HG02763 (cell line): Measurements from ENCODE around the gene NOP14.
"Not testable (repeated sequence)": the region's sequence is repeated elsewhere in the genome, so short reads cannot be mapped to it uniquely, and the experiment has no call there.

ENCODE experiments used
- ATAC-seq: cut with Tn5 transposase; IDR thresholded peaks from one replicate; pipeline ENCODE4 v1.9.1; 2021; ENCODE audit warnings: mild to moderate bottlenecking, moderate library complexity; ENCODE audit not compliant: unreplicated experiment

The NOP14 gene

DNA sequence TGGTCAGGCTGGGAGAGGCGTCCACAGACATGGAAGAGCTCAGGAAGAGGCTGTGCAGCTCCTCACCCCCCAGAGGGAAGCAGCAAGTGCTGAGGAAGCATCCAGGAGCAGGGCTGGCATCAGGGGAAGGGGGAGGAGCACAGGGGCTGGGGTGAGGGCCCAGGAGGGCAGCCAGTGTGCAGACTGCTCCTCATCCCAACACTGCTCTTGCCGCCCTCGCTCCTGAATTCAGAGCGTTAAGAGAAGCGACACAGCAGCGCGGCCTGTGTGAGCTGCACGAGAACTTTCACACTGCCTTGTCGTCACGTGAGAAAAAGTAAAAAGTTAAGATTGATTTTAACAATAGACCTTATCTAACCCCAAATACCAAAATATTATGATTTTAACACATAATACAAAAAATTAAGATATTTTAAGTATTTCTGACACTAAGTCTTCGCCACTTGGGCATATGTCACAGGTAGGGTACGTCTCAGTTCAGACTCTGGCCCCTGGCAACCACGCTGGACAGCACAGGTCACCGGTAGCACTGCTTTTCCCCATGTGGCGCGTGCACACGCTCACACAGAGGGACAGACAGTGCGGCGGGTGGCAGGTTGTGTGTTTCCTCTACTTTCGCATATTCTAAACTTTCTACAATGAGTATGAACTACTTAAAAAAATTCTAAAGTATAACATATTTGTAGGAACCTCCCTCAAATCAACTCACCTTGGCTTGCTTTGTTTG lies 19.7 kb downstream of the NOP14 start:
- no peak for ATAC-seq

DNA sequence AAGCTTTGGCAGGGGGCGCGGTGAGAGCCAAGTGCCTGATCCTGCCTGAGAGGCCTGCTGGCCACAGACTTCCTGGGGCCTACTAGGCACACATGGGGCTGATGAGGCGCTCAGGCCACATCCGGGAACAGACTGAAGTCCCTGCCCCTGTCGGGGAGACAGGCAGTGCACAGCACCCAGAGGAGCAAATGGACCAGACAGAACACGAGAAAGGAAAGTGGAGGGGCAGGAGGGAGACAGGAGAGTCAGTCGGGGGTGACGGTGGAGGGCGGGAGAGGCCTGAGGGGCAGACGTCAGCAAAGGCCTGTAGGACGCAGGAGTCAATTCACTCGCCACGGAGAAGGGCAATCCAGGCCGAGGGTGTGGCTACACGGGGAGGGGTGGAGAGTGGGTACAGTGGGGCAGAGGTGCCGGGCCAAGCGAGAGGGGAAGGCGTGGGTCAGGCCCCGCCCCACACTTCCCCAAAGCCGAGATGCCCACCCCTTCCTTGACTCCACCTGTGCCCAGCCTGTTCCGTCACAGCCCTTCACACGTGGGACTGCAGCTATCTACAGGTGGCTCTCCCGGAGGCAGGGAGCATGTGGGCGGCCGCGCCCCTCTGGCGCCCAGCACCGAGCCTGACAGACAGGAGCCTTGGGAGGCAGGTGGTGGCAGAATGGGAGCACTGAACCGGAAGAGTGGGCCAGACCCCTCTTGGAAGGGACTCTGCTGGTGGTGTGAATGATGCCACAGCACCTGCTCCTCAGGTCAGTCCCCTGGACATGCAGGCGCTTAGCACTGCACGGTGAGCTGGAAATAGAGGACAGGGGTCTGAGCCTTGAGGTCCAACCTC lies 20.5 kb downstream of the NOP14 start:
- no peak for ATAC-seq

DNA sequence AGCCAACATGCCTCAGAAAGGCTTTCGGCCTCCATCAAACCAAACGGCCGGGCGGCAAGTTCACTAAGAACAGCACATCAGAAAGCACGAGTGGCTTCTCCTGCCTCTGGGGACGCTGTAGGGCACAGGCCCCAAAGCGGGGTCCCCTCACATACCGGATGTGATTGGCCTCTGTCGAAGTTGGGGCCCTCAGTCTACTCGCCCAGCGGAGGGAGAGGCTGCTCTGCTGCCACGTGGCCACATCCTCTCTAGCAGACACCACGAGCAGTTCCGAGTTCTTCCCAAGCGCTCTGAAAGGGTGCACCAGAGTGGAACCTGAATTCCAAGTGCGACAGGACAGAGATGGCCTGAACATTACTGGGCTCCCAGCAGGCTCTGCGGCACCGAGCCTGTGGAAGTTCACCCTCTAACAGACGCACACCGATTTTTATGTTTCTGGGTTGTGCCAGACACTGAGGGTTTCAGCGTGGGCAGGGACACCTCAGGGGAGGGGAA lies 21.1 kb downstream of the NOP14 start:
- no peak for ATAC-seq

DNA sequence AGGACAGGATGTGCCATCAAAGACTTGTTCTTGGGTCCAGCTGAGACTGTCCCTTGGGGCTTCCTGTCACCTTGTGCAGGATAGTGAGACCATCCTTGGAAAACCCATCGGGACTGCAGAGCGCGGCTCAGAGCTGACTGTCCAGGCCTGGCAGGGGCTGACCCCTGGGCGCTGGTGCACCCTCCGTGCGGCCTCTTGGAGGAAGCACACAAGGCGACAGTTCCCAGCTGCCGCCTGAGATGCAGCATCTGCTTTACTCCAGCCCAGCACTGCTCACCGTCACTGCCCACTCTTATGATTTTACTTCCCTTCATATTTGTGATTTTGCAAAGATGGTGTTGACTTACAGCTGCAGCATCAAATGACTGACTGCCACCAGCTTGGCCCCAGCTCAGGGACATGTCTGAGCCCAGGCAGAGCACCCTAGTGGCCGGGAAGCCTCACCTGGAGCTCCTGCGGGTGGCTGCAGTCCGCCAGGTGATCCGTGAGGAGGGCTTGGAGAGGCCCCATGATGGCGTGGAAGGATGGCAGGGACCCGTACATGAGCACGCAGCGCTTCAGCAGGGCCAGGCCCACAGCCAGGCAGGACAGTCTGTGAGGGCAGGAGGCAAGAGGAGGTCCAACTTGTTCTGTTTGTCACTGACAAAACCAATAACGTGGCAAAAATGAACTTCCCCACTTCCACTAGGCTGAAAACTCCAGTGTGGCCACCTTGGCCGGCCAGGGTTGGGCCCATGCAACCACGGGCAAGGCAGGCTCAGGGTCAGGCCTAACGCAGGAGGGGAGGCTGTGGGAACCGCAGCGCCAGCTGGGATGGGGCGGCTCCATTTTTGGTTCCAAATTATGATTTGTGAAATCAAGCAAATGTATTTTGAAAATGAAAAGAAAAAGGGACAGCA lies 21.8 kb downstream of the NOP14 start:
- ATAC-seq: no peak

DNA sequence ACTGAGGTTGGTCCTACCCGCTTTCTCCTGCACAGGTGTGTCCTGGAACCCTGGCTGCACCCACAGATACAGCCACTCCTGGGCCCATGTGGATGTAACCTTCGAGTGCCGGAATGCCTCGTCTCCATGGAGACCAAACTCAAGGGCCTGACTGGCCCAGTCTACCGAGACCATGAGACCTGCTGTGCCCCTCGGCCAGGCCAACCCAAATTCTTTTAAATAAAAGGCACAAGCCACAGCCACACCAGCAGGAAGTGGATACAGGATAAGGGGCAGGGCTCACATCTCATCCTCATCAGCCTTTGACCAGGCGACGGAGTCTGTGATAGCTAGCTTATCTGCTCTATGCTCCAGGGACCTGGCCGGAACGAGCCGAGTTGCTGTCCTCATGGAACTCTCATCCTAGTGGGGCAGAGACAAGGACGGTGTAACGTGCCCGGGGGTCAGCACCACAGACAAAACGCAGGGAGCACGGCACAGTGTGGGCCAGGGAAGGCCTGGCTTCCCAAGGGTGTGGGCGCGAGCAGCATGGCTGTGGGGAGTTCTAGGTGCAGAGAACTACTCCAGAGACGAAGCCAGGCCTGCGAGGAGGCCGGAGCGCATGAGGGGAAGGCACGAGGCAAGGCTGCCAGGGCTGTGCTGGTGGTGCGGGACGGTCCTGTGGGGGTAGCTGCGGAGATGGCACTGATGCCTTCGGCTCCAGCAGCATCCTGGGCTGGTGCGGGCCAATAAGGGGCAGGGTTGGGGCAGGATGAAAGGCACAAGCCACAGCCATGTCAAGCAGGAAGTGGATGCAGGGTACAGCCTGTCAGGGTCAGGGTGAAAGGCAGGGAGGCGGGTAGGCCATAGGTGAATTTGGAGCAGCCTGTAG lies 22.7 kb downstream of the NOP14 start:
- ATAC-seq: no peak

DNA sequence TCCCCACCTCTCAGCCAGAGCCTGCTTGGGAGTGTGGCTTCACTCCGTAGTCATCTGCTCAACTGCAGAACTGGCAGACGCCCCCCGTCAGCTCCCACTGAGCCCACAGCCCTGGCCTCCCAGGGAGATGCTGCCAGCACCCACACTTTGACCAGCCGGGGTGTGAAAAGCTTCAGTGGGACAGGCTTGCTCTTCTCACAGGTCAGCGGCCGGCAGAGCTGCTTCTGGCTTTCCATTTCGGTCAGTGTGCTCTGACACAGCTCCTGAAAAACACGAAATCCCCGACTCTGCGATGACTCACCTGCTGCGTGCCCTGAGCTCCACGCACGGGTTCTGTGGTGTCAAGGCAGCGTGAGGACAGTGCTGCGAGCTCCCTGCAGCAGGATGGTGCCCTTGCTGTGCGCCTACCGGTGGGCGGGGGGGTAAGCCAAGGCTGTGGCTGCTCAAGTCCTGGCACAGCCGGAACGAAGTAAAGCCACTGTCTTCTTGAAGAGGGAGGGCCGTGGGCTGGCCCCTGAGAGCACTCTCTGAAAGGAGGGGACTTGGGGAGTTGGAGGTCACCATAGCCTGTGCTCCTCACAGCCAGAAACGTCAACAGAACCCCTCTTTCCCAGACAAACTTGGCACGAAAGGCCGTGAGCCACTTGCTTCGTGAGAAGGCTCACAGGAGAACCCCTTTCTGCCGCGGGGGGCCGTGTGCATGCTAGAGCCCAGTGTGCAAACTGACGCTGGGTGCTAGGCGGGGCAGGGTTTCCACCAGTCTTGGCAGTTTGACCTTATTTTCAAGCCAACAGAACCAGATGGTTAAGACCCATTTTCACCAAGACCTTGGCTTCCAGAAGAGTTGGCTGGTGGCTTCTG lies 23.6 kb downstream of the NOP14 start:
- ATAC-seq: no peak

DNA sequence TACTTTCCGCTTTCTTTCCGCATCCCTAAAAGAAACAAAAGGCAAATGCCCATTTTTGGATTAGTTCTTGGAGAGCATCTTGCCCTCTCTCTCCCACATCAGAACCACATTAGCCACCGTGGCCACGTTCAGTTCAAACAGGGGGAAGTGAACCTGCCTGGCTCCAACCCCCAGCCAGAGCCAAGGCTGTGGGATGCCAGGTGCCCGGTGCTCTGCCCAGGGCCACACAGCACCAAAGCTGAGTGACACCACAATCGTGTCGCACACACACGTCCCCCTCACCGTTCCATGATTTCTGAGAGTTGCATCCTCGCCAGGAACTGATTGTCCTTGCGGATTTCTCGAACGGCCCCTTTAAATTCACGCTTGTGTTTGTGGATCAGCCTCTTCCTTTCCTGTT lies 24.3 kb downstream of the NOP14 start:
- ATAC-seq: no peak

DNA sequence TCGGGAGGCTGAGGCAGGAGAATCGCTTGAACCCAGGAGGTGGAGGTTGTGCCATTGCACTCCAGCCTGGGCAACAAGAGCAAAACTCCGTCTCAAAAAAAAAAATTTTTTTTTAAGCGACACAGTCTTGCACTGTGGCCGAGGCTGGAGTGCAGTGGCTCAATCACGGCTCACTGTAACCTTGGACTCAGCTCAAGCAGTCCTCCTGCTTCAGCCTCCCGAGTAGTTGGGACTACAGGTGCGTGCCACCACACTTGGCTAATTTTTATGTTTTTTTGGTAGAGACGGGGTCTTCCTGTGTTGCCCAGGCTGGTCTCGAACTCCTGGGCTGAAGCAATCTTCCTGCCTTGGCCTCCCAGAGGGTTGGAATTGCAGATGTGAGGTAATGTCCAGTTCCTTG lies 24.8 kb downstream of the NOP14 start:
- not testable (repeated sequence) for ATAC-seq

DNA sequence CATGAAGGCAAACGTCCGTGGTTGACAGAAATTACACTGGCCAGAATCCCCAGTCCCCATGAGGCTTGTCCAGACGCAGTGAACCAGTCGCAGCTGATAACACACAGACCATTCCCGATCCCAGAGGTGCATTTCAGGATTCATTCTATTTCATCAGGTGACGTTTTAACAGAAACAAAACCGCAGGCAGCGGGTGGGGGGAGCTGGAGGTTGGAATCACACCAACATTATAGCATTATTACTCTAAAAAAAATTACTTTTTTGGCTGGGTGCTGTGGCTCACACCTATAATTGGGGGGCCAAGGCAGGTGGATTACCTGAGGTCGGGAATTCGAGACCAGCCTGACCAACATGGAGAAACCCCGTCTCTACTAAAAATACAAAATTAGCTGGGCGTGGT lies 25.2 kb downstream of the NOP14 start:
- ATAC-seq: no peak

DNA sequence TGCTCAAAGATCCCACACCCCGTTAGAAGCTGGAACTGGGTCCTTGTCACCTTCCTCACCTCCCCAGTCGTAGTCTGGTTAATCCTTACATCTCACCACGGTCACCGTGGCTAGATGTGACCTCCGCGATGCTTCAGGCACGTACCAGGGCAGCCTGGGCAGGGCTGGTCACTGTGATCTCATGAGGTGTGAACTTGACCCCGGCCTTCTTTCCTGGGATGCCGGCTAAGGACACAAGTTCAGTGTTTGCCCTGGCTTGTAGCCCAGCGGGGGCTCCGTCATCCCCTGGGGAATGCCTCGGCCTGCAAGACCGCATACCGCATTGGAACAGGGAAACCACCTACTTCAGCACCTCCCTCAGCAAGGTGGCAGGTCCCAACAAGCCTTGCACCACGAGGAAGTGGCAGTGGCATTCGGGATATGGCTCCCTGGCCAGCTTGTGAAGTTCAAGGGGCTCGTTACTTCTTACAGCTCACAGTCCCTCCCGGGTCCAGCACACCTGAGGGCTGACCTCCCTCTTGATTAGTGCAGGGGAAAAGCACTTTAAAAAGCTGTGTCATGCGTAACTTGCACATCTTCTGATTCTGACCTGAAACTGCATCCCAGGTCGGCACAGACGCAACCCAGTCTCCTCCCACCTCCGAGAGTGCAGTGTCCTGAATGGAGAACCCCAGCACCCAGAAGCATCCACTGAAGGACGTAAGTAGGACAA lies 25.9 kb downstream of the NOP14 start:
- no peak for ATAC-seq

DNA sequence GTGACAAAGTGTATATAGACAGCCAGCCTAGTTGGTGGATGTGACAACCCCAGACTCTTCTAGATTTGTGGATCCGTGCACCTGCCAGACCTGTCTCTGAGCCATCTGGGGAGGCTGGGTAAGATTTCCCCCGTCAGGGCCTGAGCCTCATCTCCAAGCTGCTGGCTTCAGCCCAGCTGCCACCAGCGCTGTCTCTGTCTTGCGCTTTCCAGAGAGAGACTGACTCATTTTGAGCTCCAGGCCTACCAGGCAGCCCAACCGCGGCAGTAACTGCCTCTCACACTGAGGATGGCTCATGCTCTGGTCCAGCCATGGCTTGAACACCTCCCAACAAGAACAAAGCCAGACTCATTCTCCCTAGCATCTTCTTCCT lies 26.4 kb downstream of the NOP14 start:
- no peak for ATAC-seq

DNA sequence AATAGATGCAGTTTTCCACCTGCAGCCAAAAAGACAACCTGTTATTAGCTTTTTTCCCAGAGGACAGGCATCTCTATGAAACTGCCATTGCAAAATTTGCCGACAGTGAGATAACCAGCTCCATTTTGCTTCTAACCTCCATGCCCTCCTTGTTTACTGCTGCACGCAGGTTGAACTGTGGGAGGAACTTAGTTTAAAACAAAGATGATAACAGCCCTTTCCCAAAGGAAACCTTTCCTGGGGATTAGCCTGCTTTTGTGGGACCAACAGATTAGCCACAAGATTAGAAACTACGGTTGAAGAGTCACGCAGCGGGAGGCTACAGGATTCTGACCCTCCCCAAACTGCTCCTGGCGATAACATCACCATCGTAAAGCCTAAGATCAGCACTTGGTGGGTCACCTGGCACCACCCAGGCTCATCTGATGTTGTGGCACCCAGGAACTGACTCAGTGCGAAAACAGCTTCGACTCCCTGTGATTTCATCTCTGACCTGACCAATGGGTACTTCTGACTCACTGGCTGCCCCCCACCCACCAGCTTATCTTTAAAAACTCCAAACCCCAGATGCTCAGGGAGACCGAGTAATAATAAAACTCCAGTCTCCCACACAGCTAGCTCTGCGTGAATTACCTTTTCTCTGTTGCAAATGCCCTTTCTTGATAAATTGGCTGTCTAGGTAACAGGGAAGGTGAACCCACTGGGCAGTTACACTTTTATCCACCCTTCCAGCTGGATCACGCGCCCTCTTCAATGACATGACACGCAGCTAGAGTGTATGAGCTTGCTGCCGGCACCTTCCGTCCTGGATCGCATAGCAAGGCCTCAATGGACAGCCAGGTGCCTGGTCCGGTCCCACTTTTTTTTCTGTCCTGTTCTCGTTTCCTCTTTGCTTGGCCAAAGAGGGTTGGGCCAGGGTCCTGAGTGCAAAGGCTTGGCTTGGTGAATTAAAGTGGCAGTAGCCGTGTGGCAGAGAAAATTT lies 27.2 kb downstream of the NOP14 start:
- no peak for ATAC-seq

DNA sequence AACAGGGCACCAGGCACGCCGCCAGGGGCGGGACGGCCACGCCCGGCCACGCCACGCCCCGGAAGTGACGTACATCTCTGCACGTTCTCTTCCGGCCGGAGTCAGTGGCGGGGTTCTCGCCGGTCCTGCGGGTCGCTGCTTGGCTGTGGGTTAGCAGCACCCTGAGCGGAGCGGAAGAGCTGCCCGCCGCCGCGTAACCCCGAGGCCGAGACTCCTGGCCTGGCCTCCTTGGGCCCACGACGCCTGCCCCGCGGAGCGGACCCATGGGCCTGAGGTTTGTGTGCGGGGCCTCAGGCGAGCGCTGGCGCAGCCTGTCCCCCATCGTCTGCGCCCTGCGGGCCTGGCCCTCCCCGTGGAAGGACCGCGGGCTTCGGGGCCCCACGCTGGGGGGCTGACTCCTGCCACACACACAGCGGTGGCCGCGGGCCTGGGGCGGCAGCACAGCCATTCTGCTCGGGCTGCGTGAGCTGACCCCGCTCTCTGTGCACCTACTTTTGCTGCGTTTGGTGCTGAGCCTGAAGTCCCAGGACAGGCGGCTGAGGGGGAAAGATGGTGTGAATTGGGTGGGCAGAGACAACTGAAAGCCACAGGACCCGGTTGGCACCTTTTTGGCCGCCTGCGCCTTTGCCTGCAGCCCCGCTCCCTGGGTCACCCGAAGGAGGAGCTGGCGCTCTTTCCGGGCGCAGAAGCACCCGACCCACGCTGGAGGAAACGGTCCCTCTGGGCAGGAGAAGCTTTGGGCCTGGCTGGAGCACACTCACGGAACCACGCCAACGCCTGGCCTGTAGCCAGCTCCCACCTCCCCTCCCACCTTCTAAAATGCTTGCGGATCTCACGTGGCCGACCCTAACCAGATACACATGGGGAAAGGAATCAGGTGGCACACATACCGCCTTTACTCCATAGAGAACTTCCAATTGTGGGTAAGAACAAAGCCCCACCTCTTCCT lies 28.1 kb downstream of the NOP14 start:
- ATAC-seq: peak; percentile 51

DNA sequence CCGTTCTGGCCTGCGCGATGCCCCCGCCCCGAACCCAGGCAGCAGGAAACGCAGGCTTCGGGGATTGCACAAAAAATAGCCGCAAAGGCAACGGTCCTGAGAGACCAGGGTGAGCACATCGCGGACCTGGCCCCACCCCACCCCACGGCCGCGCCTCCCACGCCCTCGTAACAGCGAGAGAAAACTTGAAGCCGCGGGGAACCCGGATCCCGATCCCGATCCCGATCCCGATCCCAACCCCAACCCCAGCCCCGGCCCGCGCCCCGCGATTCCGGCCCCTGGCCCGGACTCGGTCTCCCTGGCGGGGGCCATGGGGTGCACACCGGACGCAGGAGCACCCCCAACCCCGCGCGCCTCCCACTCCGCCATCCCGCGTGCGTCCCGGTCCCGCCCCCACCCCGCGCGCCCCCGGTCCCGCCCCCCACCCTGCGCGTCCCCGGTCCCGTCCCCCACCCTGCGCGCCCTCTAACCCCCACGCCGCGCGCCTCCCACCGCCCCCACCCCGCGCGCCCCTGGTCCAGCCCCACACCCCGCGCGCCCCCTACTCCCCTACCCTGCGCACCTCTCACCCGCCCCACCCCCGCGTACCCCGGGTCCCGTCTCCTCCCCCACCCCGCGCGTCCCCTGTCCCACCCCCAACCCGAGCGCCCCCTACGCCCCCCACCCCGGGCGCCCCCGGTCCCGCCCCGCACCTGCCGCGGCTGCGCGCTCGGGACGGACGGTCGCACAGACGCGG lies 29.0 kb downstream of the NOP14 start:
- no peak for ATAC-seq

DNA sequence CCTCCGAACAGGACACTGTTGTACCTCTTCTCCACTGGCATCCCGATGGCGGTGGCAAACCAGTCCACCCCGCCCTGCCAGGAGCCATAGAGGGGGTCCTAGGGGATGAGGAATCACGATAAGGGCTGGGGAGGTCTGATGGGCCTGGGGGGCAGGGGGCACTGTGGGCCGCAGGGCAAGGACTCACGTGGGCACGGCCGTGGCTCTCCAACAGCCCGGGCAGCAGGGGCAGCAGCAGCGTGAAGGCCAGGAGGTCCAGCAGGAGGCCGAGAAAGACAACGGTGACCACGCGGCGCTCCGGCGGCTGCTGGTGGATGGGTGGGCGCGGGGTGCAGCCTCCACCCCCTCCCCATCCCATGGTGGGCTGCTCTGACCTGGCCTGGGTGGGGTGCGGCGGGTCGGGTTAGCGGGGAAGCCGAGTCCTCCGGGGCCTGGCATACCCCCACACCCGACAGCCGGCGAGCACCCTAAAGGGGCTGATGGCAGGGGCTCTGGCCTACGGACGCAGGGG lies 29.6 kb downstream of the NOP14 start:
- ATAC-seq: no peak
